NK-92 (cell line): ENCODE results near the gene AARS2.

ENCODE experiments used
- DNase-seq: peaks from one replicate; lab custom pipeline; 2025; ENCODE audit not compliant: unreplicated experiment; lab: John Stamatoyannopoulos, UW

Gene AARS2

DNA sequence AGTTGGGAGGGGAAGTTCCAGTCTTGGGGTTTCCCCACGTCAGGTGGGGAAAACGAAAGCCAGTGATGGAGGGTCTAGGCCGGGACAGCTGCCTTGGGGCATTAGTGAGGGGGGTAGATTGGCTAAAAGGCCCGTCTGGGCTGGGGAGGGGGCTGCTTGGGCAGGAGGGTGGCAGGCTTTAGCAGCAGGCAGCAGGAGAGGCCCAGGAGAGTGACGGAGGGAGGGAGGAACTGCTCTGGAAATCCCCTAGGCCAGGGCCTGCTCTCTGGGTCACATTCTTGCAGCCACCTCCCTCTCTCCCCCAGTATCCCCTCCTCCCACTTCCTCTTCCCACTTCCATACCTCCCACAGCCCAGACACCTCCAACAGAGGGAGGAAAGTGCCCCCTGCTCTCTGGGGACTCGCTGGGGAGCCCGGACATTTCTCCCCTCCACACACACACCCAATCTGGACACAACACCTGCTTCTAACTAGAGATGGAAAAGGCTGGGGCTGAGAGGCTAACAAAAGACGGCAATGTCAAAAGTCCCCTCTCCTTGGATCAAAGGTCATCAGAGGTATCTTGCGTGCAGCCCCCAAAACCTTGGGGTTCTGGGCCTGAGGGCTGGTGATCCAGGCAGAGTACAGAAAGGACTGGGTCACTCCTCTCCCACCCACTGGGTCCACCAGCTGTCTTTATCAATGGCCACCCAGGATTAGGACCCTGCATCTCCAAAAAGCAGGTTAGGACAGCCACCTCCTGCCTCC, 49.6 kb downstream of the AARS2 start:
- DNase-seq: no peak

DNA sequence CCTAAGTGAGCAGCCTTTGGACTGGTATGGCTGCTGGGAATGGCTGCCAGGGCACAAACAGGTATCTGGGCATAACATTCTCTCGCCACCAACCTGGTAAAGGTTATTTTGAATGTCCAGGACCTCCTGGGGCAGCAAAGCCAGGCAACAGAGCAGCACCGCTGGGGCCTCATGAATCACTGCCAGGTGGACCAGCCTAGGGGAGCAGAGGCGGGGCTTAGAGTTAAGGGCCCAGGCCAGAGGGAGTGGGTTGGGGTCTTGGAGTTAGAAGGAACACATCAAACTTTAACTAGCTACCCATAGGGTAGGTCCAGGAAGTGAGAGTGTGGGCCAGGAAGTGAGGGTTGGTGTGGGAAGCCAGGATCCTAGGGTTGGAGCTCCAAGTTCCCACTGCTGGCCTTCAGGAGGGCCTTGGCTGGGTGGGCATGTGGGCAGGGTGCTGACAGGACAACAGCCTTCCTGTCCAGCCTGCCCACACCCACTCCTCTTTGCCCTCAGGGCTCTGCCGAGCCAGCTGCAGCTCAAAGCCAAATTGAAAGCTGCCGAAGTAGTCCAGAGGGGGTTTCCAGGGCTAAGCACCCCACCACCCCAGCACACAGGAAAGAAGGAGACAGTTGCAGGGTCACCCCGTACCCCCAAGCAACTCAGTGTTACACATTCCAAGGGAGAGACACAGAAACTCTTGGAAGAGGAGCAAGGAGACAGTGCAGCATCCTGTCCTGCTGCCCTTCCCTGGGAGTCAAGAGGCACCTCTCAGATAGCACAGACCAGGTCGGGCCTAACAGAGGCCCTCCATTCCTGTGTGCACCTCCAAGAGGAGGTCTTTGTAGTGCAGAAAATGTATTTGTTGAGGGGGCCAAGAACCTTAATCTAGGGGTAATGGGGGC, 50.4 kb downstream of the AARS2 start:
- DNase-seq: no peak

DNA sequence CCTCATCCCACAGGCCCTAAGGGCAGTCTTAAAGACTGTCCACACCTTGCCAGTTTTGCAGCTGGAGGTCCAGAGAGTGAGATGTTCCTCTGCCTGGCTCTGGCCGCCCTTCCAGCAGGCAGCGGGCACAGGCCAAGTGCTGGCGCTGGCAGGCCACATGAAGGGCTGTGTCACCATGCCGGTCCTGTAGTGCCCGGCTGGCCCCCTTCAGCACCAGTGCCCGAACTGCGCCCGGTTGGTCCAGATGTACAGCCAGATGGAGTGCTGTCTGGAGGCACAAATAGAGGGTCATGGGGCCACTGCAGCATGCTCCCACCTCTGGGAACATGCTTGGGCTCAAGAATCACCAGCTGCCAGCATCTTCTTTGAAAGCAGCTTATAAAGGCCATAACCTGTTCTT, 51.6 kb downstream of the AARS2 start:
- no peak for DNase-seq

DNA sequence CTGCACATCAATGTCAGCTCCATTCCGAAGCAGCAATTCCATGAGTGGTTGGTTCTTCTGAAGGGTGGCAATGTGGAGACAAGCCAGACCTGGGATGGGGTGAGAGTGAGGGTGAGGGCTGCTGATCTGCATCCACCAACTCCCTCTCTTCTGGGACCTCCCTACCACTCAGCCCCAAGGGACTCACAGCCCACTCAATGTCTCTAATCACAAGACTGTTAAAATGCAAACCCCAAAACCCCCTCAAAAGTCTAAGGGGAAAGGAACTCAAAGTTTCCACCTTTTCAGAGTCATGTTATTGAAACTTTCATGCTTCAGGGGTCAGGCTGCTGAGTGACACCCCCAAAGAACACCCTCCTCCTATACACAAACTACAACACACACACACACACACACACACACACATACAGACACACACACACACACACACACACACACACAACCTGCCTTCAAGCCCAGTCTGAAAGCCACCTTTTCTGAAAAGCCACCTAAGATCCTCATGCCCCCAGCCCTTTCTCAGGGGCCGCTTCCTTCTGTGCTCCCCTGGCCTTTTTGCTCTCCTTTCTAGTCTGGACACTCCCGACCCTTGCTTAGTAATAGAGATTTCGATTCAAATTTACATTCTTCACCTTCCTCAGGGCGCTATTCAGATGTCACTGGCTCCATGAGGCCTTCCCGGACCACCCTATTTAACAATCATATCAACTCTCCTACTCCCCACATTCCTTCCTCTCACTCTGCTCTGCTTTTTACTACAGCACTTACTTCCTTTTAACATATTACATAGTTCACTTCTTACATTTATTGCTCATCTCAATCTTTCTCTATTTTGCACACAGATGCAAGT, 52.5 kb downstream of the AARS2 start:
- no peak for DNase-seq

DNA sequence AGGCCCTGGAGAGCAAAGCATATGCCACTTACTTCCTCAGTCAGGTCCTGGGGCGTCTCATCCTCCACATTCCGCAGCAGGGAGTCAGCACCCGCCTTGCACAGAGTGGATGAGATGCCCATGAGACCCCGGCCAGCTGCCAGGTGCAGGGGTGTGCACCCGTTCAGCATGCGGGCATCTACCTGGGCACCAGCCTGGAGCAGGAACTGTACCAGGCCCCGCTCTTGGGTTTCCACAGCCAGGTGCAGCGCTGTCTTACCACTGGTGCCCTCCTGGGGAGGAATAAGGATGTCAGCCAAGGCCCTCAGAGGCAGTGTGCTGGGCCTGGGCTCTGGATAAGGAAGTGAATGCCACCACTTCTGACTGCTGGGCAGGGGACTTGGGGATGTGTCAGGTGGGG, 53.1 kb downstream of the AARS2 start:
- no peak for DNase-seq

DNA sequence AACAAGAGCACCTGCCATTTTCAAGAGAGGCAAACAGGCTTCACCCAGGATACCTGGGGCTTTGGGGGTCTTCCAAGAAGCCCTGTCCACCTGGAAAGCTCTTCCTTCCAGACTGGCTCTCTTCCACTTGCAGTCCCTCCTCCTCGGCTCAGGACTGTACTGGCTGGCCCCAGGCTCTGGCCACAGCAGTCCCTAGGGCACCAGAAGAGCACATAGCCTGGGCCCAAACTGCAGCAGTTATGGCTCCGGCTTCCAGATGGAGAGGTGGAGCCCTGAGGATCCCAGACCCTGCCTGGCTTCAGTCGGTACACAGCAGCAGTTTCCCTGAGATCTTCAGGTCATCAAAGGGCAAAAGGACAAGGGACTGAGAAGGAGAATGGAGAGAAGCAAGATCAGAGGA, 54.2 kb downstream of the AARS2 start:
- no peak for DNase-seq

DNA sequence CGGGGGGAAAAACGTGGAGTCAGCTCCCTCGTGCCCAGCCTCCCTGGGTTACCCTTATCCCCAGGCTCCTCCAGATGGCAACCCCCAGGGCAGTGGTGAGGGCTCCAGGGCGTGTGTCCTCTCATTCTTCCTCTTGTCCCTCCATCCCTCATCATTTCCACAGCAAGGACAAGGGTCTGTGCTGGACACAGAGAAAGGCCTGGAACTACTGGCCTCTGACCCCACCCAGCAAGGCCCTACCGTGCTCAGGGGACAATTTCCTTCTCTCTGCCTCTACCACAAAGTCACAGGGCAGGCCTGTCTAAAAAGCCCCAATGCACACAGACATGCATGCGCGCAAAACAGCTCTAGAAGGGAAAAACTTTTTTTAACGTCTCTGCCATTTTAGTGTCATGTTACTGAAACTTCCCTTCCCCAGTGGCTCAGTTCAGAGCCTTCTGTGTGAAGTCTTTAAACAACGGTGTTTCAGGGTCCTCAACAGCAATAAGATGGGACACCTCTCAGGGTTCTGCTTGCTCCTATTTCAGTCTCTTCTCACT, 54.8 kb downstream of the AARS2 start:
- no peak for DNase-seq

DNA sequence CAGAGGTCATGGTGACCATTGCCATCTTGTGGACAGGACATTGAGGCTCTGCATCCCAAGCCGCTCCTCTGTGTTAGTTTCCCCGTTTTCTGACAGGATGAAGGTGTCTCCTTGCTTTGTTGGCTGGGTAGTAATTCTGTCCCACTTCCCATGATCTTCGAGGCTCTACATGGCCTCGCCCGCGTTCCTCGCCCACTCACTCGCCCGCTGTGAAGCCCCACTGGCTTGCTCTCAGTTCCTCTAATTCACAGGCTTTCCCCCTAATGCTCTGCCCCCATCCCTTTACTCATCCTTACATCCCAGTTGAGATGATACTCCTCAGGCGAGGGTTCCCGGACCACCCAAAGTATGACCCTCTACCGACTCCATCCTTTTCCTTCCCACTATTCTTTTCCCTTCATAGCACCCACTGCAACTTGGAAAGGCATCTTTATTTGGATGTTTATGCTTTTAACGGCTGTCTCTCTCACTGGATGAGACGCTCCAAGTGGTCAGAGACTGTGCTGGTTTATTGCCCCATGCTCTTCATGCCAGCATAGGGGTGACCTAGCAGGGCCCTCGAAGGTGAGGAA, 55.3 kb downstream of the AARS2 start:
- DNase-seq: no peak

DNA sequence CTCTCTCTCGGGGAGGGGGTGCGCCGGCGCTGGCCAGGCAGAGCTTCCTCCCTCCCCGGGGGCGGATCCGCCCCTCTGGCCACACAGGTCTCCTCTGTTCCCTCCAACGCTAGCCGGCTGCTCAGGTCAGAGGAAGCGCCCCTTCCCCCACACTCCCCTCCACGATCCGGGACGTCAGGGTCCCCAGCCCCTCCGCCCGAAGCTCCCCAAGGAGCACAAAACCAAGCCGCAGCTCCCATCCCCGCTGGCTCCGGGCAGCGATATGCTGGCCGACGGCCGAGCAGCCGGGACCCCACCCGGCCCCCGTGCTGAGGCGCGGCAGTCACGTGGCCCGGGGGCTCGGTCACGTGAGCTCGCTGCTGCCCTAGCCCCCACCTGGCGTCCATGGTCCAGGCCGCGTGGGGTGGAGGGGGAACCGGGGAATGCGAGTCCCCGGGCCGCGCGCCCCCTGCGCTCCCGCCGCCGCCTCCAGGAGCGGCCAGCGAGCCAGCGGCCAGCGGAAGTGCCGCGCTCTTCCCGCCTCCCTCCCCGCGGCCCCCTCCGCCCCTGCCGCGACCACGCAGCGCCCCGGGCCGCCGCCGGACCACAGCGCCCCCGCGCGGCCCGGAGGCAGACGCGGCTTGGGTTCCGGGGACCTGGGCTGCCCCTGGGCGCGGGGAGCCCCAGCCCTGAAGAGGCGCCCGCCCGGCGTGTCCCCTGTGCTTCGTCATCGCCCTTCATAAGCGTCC, 56.0 kb downstream of the AARS2 start, which contains the start of gene SLC35B2:
Gene SLC35B2 (minus strand): TSS at position 504 of the 728 bp plus-strand sequence. CDS start 118 bp downstream, at position 386.
- DNase-seq: no peak

DNA sequence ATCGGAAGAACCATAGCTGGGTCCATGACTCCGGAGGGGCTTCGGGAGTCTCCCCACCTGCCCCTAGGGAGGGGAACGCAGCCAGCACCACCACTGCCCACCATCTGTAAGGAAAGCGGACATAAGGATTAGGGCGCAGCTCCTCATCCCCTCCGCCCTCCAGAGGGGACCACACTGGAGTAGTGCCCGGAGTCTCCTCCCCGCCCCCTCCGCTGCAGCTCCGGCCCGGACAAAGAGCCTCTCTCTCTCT, 56.4 kb downstream of the AARS2 start:
- no peak for DNase-seq

DNA sequence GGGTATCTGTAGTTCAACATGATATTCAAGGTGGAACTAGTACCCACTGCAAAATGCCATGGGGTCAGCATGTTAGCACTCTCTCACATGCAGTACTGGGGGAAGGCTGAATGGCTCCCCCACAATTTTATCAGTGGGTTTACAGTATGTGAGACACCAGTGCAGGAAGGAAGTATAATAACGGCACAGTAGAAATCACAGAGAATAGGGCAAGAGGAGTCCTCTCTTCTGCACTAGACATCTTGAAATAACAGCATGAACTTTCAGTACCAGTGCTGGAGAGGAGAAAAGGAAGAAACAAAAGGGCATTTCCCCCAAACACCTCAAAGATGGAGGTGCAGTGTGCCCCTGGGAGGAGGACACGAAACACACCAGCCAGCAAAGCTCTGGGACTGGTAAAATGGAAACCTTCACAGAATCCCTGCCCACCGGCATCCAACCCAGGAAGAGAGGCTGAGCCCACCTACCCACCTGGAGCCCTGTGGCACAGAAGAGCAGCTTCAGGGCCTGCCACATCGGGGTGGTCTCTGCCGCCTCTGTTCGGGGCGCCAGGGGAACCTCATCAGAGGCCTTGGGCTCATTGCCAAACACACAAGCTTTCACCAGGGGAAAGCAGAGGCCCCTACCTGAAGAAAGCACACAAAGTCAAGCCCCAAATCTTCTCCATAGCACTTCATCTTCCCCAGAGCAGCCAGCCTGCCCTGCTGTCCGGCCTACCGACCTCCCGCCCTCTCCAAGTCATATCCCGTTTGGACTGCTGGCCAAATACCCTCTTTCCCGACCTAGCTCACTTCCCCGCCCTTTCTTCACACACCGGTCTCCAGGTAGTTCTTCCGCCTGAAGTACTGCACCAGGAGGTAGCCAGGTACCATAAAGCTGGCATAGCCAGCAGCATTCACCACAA, 57.0 kb downstream of the AARS2 start:
- DNase-seq: no peak

DNA sequence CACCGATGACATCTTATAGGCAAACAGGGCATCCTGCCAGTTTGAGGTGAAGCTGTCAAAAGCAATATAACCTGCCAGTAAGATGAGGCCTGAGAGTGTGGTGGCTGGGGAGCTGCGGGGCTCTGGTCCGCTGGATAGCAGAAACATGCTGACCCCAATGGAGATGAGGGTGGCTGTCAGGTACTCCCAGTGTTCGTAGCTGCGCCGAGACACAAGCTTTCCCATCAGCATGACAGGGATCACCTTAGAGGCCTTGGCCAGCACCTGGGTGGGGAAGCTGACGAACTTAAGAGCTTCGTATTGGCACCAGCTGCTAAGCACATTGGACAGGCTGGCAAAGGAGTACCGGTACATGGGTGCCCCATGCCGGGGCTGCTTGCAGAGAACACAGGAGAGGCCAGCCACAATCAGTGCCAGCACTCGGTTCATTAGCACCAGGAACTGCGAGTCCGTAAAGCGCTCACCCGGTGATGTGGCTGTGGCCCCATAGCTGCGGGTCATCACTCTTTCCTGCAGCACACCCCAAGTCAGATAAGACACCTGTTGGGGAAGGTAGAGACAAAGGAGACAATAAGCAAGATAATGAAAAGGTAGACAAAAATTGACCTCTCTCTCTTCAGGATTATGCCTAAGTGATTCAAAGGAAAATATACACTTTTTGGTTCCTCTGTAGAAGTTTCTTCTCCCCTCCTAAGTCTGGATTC, 57.9 kb downstream of the AARS2 start:
- DNase-seq: no peak

DNA sequence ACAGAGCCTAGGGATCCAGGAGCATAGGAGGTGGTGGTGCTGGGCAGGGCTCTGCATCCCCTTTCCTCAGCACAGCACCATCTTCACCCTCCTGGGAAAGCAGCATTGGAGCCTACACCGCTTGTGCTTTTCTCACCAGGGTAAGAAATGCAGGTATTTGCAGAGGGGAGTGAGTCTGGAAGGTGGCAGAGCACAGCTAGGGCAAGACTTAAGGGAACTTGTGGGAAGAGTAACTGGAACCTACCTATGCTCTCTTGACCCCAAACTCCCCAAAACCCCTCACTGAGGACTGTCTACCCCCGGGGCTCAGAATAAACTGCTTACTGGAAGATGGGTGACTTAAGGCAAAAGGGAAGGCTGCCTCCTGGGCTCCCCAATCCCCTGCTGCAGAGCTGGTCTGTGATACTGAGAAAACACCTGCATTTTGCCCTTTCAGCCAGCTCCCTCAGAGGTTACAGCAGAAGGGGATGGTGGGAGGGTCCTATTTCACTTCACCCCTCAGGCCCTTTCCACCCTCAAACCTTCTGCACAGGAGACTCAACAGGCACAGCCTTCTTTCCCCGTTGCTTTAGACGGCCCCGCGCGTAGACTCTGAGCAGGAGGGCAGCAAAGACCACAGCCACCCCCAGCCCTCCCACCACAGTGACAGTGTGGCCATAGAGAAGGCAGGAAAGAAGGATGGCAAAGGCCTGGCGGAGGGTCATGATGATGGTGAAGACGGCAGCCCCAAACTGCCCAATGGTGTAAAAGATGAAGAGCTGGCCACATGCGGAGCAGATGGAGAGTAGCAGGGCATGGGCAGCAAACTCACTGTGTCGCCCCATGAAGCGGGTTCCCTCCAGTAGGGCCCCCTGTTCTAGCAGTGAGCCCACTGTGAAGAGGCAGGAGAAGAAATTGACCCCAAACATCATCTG, 58.7 kb downstream of the AARS2 start:
- DNase-seq: no peak

DNA sequence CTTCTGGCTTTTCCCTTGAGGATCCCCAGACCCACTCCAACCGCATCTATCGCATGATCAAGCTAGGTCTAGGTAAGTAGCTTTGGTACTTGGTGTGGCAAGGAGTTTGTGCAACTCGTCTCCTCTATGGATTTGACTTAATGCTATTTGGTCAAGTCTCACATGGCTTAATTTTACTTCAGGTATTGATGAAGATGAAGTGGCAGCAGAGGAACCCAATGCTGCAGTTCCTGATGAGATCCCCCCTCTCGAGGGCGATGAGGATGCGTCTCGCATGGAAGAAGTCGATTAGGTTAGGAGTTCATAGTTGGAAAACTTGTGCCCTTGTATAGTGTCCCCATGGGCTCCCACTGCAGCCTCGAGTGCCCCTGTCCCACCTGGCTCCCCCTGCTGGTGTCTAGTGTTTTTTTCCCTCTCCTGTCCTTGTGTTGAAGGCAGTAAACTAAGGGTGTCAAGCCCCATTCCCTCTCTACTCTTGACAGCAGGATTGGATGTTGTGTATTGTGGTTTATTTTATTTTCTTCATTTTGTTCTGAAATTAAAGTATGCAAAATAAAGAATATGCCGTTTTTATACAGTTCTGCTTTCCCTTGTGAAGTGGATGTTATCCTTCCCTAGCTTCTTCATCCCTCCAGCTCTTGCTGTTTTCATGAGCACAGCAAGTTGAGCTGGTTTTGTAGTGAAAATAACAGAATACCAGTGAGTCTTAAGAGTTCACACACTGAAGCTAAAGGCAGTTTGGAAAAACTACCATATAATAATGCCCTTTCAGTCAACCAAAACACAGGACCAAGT, 59.6 kb downstream of the AARS2 start:
- no peak for DNase-seq

DNA sequence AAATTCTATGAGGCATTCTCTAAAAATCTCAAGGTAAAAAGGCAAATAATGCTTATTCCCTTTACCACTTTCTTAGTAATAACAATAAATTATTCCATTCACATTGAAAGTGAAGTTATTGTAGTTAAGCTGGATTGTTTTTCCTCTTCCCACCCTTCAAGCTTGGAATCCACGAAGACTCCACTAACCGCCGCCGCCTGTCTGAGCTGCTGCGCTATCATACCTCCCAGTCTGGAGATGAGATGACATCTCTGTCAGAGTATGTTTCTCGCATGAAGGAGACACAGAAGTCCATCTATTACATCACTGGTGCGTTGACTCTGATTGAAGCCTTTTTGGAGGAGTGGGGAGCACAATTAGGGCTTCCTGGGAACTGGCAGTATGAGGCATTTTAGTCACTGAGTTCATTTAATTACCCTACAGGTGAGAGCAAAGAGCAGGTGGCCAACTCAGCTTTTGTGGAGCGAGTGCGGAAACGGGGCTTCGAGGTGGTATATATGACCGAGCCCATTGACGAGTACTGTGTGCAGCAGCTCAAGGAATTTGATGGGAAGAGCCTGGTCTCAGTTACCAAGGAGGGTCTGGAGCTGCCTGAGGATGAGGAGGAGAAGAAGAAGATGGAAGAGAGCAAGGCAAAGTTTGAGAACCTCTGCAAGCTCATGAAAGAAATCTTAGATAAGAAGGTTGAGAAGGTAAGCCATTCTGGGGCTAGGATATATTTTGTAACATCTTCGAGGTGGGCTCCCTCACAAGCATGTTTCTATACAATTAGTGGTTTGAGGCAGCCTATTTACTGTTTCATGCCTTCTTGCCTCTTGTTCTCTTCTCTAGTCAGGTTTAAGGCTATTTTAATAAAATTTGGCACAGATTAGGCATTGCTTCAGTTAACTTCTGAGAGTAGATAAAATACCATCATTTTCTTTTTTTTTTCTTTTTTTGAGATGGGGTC, 61.3 kb downstream of the AARS2 start:
- DNase-seq: no peak

DNA sequence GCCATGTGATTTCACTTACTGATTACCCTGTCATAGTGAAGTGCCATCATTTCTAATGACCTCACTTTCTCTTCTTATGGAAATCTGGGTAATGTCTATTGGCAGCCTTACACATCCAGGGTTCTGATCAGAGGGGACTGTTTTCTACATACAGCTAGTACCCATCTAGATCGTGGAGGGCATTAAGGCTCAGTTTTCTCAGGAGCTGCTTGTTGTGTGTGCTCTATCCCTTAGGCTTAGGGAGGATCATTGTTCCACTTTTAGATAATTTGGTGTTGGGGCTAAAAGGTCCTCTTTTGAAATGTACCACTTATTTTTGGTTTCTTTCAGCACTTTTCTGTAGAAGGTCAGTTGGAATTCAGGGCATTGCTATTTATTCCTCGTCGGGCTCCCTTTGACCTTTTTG, 62.4 kb downstream of the AARS2 start:
- no peak for DNase-seq
